ENCODE results near the gene ZPBP2. TPM values are rescaled to one million over a fixed set of nuclear protein-coding genes. Genes with fewer than 3 reads are reported as not detected.
"Not testable (repeated sequence)": the region's sequence is repeated elsewhere in the genome, so short reads cannot be mapped to it uniquely, and the experiment has no call there.

The ZPBP2 gene
- total and polyA plus RNA-seq, 4 donors = not detected

- Histone ChIP-seq H3K4me3 (ENCODE audit: low read depth, low read length) (no peak overlapping the region), H3K27ac (ENCODE audit: low read depth, low read length) (no peak overlapping the region), H3K4me1 (ENCODE audit: control insufficient read depth, insufficient read depth, low read length) (peaks cover 10% of the 10 kb centered on the region), H3K9me3 (ENCODE audit: control insufficient read depth, insufficient read depth, low read length) (peaks cover 2% of the 10 kb centered on the region), H3K36me3 (ENCODE audit: control insufficient read depth, insufficient read depth, low read length) (no peaks in the 10 kb centered on the region), H3K27me3 (ENCODE audit: control insufficient read depth, insufficient read depth, low read length) (peaks cover 54% of the 10 kb centered on the region)
- no peak for DNase-seq (ENCODE audit: low read depth in 4 of 6, low spot score in 6 of 6)
- WGBS (ENCODE audit: insufficient coverage) = 84% methylated on average over 21 of the region's 21 CpGs
These were observed 720 bp upstream of the ZPBP2 start for GRCh38 chr17:39867084-39867879.

- no peak overlapping the region for H3K27ac ChIP-seq (ENCODE audit: low read depth, low read length)
- H3K4me3 ChIP-seq (ENCODE audit: low read depth, low read length) = no peak overlapping the region
- H3K9me3 ChIP-seq (ENCODE audit: control insufficient read depth, insufficient read depth, low read length) = peaks cover 2% of the 10 kb centered on the region
- peaks cover 10% of the 10 kb centered on the region for H3K4me1 ChIP-seq (ENCODE audit: control insufficient read depth, insufficient read depth, low read length)
- peaks cover 46% of the 10 kb centered on the region for H3K27me3 ChIP-seq (ENCODE audit: control insufficient read depth, insufficient read depth, low read length)
- no peak for DNase-seq (ENCODE audit: low read depth in 4 of 6, low spot score in 6 of 6)
- no peaks in the 10 kb centered on the region for H3K36me3 ChIP-seq (ENCODE audit: control insufficient read depth, insufficient read depth, low read length)
- 68% methylated on average over 15 of the region's 17 CpGs for WGBS (ENCODE audit: insufficient coverage)
These were observed 546 bp downstream of the ZPBP2 start for GRCh38 chr17:39868554-39868942.

- no CpG with 5 or more reads among the region's 1 CpG for WGBS (ENCODE audit: insufficient coverage)
- peaks cover 2% of the 10 kb centered on the region for H3K9me3 ChIP-seq (ENCODE audit: control insufficient read depth, insufficient read depth, low read length)
- no peak overlapping the region for H3K27ac ChIP-seq (ENCODE audit: low read depth, low read length)
- no peak overlapping the region for H3K4me3 ChIP-seq (ENCODE audit: low read depth, low read length)
- DNase-seq (ENCODE audit: low read depth in 4 of 6, low spot score in 6 of 6) = no peak
- no peaks in the 10 kb centered on the region for H3K36me3 ChIP-seq (ENCODE audit: control insufficient read depth, insufficient read depth, low read length)
- peaks cover 7% of the 10 kb centered on the region for H3K4me1 ChIP-seq (ENCODE audit: control insufficient read depth, insufficient read depth, low read length)
- peaks cover 28% of the 10 kb centered on the region for H3K27me3 ChIP-seq (ENCODE audit: control insufficient read depth, insufficient read depth, low read length)
These were observed 2.8 kb downstream of the ZPBP2 start for GRCh38 chr17:39870776-39871175.

DNA sequence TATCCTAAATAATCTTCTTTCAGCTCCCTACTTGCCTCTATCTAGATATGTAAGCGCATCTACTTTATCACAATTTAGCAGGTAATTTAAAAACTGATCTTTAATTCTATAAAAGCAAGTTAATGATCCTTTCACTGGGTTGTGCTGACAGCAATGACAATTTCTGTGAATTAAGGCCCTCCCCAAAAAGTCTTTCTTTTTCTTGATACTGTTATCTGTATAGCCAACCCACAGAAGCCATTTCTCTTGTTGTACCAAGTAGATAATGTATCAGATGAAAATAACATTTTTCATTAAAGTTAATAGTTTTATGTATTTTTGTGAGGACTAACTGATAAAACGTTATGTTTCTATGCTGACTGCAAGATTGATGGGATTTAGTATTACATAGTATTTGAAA, 3.8 kb downstream of the ZPBP2 start:
- peaks cover 21% of the 10 kb centered on the region for H3K27me3 ChIP-seq (ENCODE audit: control insufficient read depth, insufficient read depth, low read length)
- H3K9me3 ChIP-seq (ENCODE audit: control insufficient read depth, insufficient read depth, low read length) = peaks cover 2% of the 10 kb centered on the region
- peaks cover 7% of the 10 kb centered on the region for H3K4me1 ChIP-seq (ENCODE audit: control insufficient read depth, insufficient read depth, low read length)
- no peak overlapping the region for H3K27ac ChIP-seq (ENCODE audit: low read depth, low read length)
- DNase-seq (ENCODE audit: low read depth in 4 of 6, low spot score in 6 of 6) = no peak
- no CpG with 5 or more reads among the region's 2 CpGs for WGBS (ENCODE audit: insufficient coverage)
- H3K4me3 ChIP-seq (ENCODE audit: low read depth, low read length) = no peak overlapping the region
- H3K36me3 ChIP-seq (ENCODE audit: control insufficient read depth, insufficient read depth, low read length) = no peaks in the 10 kb centered on the region

DNA sequence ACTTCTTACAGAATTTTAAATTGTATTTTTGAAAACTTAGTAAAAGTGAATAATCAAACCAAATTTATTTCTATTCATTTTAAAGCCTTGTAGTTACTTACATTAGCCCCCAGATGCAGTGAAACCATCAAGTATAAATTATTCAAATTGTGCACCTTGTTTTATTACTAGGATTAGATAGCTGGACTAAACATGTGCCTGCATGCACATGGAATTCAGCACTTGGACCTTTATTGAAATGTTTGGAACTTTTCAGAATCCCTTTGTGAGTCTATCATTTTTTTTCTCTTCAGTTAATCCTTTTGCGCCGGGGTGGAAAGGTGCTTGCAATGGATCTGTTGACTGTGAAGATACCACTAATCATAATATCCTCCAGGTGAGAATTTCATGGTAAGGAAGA, 4.7 kb downstream of the ZPBP2 start:
- H3K27me3 ChIP-seq (ENCODE audit: control insufficient read depth, insufficient read depth, low read length) = peaks cover 14% of the 10 kb centered on the region
- H3K27ac ChIP-seq (ENCODE audit: low read depth, low read length) = no peak overlapping the region
- no peaks in the 10 kb centered on the region for H3K9me3 ChIP-seq (ENCODE audit: control insufficient read depth, insufficient read depth, low read length)
- WGBS (ENCODE audit: insufficient coverage) = no CpG with 5 or more reads among the region's 2 CpGs
- peak in 1 of 6 donors; percentile 6 for DNase-seq (ENCODE audit: low read depth in 4 of 6, low spot score in 6 of 6)
- H3K4me1 ChIP-seq (ENCODE audit: control insufficient read depth, insufficient read depth, low read length) = peaks cover 6% of the 10 kb centered on the region
- no peak overlapping the region for H3K4me3 ChIP-seq (ENCODE audit: low read depth, low read length)
- no peaks in the 10 kb centered on the region for H3K36me3 ChIP-seq (ENCODE audit: control insufficient read depth, insufficient read depth, low read length)

- not testable (repeated sequence) for H3K9me3 ChIP-seq (ENCODE audit: control insufficient read depth, insufficient read depth, low read length); H3K27ac ChIP-seq (ENCODE audit: low read depth, low read length); H3K4me1 ChIP-seq (ENCODE audit: control insufficient read depth, insufficient read depth, low read length); H3K27me3 ChIP-seq (ENCODE audit: control insufficient read depth, insufficient read depth, low read length); DNase-seq (ENCODE audit: low read depth in 4 of 6, low spot score in 6 of 6); H3K4me3 ChIP-seq (ENCODE audit: low read depth, low read length); H3K36me3 ChIP-seq (ENCODE audit: control insufficient read depth, insufficient read depth, low read length)
- WGBS (ENCODE audit: insufficient coverage) = 71% methylated on average over 3 of the region's 5 CpGs
These were observed 18.1 kb downstream of the ZPBP2 start for GRCh38 chr17:39886102-39886501.

- H3K36me3 ChIP-seq (ENCODE audit: control insufficient read depth, insufficient read depth, low read length) = no peaks in the 10 kb centered on the region
- H3K4me1 ChIP-seq (ENCODE audit: control insufficient read depth, insufficient read depth, low read length) = no peaks in the 10 kb centered on the region
- no peak overlapping the region for H3K27ac ChIP-seq (ENCODE audit: low read depth, low read length)
- H3K9me3 ChIP-seq (ENCODE audit: control insufficient read depth, insufficient read depth, low read length) = no peaks in the 10 kb centered on the region
- H3K27me3 ChIP-seq (ENCODE audit: control insufficient read depth, insufficient read depth, low read length) = no peaks in the 10 kb centered on the region
- no peak overlapping the region for H3K4me3 ChIP-seq (ENCODE audit: low read depth, low read length)
- no peak for DNase-seq (ENCODE audit: low read depth in 4 of 6, low spot score in 6 of 6)
These were observed 19.1 kb downstream of the ZPBP2 start for GRCh38 chr17:39887078-39887477.

- Histone ChIP-seq H3K27me3 (ENCODE audit: control insufficient read depth, insufficient read depth, low read length) (no peaks in the 10 kb centered on the region), H3K36me3 (ENCODE audit: control insufficient read depth, insufficient read depth, low read length) (no peaks in the 10 kb centered on the region)
- no peak for DNase-seq (ENCODE audit: low read depth in 4 of 6, low spot score in 6 of 6)
These were observed 21.2 kb downstream of the ZPBP2 start for GRCh38 chr17:39889200-39889599.

GRCh38 chr17:39894681-39895376, 26.8 kb downstream of the ZPBP2 start:
- DNase-seq (ENCODE audit: low read depth in 4 of 6, low spot score in 6 of 6) = no peak
- H3K27ac ChIP-seq (ENCODE audit: low read depth, low read length) = no peak overlapping the region
- no peaks in the 10 kb centered on the region for H3K9me3 ChIP-seq (ENCODE audit: control insufficient read depth, insufficient read depth, low read length)
- no peak overlapping the region for H3K4me3 ChIP-seq (ENCODE audit: low read depth, low read length)
- no peaks in the 10 kb centered on the region for H3K36me3 ChIP-seq (ENCODE audit: control insufficient read depth, insufficient read depth, low read length)
- WGBS (ENCODE audit: insufficient coverage) = no CpG with 5 or more reads among the region's 3 CpGs
- H3K27me3 ChIP-seq (ENCODE audit: control insufficient read depth, insufficient read depth, low read length) = no peaks in the 10 kb centered on the region
- H3K4me1 ChIP-seq (ENCODE audit: control insufficient read depth, insufficient read depth, low read length) = no peaks in the 10 kb centered on the region

More at GRCh38 chr17:39889200-39889599, 21.2 kb downstream of the ZPBP2 start:
- WGBS (ENCODE audit: insufficient coverage) = no CpG with 5 or more reads among the region's 2 CpGs
- no peaks in the 10 kb centered on the region for H3K9me3 ChIP-seq (ENCODE audit: control insufficient read depth, insufficient read depth, low read length)
- no peak overlapping the region for H3K4me3 ChIP-seq (ENCODE audit: low read depth, low read length)
- H3K4me1 ChIP-seq (ENCODE audit: control insufficient read depth, insufficient read depth, low read length) = no peaks in the 10 kb centered on the region
- H3K27ac ChIP-seq (ENCODE audit: low read depth, low read length) = no peak overlapping the region

- 83% methylated on average over 2 of the region's 4 CpGs for WGBS (ENCODE audit: insufficient coverage)
These were observed 30.1 kb downstream of the ZPBP2 start for GRCh38 chr17:39898088-39898487.

More at GRCh38 chr17:39898088-39898487, 30.1 kb downstream of the ZPBP2 start:
- no peak overlapping the region for H3K27ac ChIP-seq (ENCODE audit: low read depth, low read length)
- no peaks in the 10 kb centered on the region for H3K27me3 ChIP-seq (ENCODE audit: control insufficient read depth, insufficient read depth, low read length)
- no peaks in the 10 kb centered on the region for H3K4me1 ChIP-seq (ENCODE audit: control insufficient read depth, insufficient read depth, low read length)
- no peak overlapping the region for H3K4me3 ChIP-seq (ENCODE audit: low read depth, low read length)
- no peaks in the 10 kb centered on the region for H3K36me3 ChIP-seq (ENCODE audit: control insufficient read depth, insufficient read depth, low read length)
- H3K9me3 ChIP-seq (ENCODE audit: control insufficient read depth, insufficient read depth, low read length) = no peaks in the 10 kb centered on the region
- no peak for DNase-seq (ENCODE audit: low read depth in 4 of 6, low spot score in 6 of 6)

Measured in spinal cord (tissue), 10 donors.